Liver (tissue), 9 donors: ENCODE results near the gene CNKSR3. TPM values are rescaled to one million over a fixed set of nuclear protein-coding genes. Genes with fewer than 3 reads are reported as not detected.
A peak's percentile ranks its signal among the peaks of the same experiment; 100 is the strongest.

Experiments
- DNase-seq: peaks from one replicate; pipeline ENCODE4 v3.0.0-alpha.2; 2017; ENCODE audit warnings: low spot score
- H3K27ac ChIP-seq, 2 donors: one replicate each; pipeline ENCODE4 v1.7.0; 2013; ENCODE audit warnings: inconsistent platforms in 2 of 2, low read length in 2 of 2, control low read depth in 1 of 2, low read depth in 1 of 2, mild to moderate bottlenecking in 1 of 2
- H3K27me3 ChIP-seq, 4 donors: one replicate each; pipeline versions ENCODE4 v1.6.1 to v1.7.0; 2013; ENCODE audit warnings: low read length in 3 of 4, inconsistent platforms in 1 of 4, mild to moderate bottlenecking in 1 of 4, moderate library complexity in 1 of 4; ENCODE audit not compliant: control insufficient read depth in 4 of 4, insufficient read depth in 4 of 4
- H3K36me3 ChIP-seq, 4 donors: one replicate each; pipeline versions ENCODE4 v1.6.1 to v1.7.0; 2013; ENCODE audit warnings: low read length in 3 of 4, mild to moderate bottlenecking in 3 of 4, low read depth in 1 of 4, moderate library complexity in 1 of 4; ENCODE audit not compliant: control insufficient read depth in 4 of 4, insufficient read depth in 3 of 4
- H3K4me1 ChIP-seq, 4 donors: one replicate each; pipeline versions ENCODE4 v1.6.1 to v1.7.0; 2013; ENCODE audit warnings: low read length in 3 of 4, mild to moderate bottlenecking in 3 of 4, moderate library complexity in 1 of 4; ENCODE audit not compliant: control insufficient read depth in 4 of 4, insufficient read depth in 4 of 4
- H3K4me3 ChIP-seq, 3 donors: one replicate each; pipeline versions ENCODE4 v1.6.1 to v1.7.0; 2013; ENCODE audit warnings: low read length in 3 of 3, control low read depth in 1 of 3, low read depth in 1 of 3, mild to moderate bottlenecking in 1 of 3
- H3K9ac ChIP-seq, 2 donors: one replicate each; pipeline ENCODE4 v1.7.0; 2013; ENCODE audit warnings: low read length in 2 of 2, mild to moderate bottlenecking in 2 of 2, moderate library complexity in 2 of 2, control low read depth in 1 of 2, low read depth in 1 of 2
- H3K9me3 ChIP-seq, 4 donors: one replicate each; pipeline versions ENCODE4 v1.6.1 to v1.7.0; 2013; ENCODE audit warnings: low read length in 3 of 4; ENCODE audit not compliant: control insufficient read depth in 4 of 4
- ATF3 ChIP-seq: IDR thresholded peaks from 2 replicates; pipeline ENCODE4 v1.6.1; 2016; ENCODE audit warnings: antibody characterized with exemption
- CTCF ChIP-seq: fragments of 150-350 bp; IDR thresholded peaks from 2 replicates; pipeline ENCODE4 v1.5.1; 2017; ENCODE audit warnings: improper control_type of control experiment, low read depth, low read length; ENCODE audit not compliant: missing input control
- EGR1 ChIP-seq, 2 donors: IDR thresholded peaks; 2 replicates each; pipeline ENCODE4 v1.6.1; 2016 to 2018; ENCODE audit warnings: antibody characterized with exemption in 2 of 2, low read depth in 2 of 2
- FOXA1 ChIP-seq: IDR thresholded peaks from 2 replicates; pipeline ENCODE4 v1.6.1; 2016; ENCODE audit warnings: antibody characterized with exemption
- FOXA2 ChIP-seq: IDR thresholded peaks from 2 replicates; pipeline ENCODE4 v1.6.1; 2016; ENCODE audit warnings: antibody characterized with exemption
- HNF4A ChIP-seq, 2 donors: conservative IDR thresholded peaks; 2 replicates each; pipeline ENCODE4 v1.6.1; 2016; ENCODE audit warnings: antibody characterized with exemption in 2 of 2, mild to moderate bottlenecking in 2 of 2
- JUND ChIP-seq, 2 donors: IDR thresholded peaks; 2 replicates each; pipeline ENCODE4 v1.6.1; 2016; ENCODE audit warnings: antibody characterized with exemption in 2 of 2
- NR2F2 ChIP-seq: IDR thresholded peaks from 2 replicates; pipeline ENCODE4 v1.6.1; 2016; ENCODE audit warnings: antibody characterized with exemption
- RAD21 ChIP-seq, 2 donors: IDR thresholded peaks; 2 replicates each; pipeline ENCODE4 v1.6.1; 2016; ENCODE audit warnings: antibody characterized with exemption in 2 of 2, mild to moderate bottlenecking in 2 of 2
- REST ChIP-seq: IDR thresholded peaks from 2 replicates; pipeline ENCODE4 v1.6.1; 2016; ENCODE audit warnings: antibody characterized with exemption, mild to moderate bottlenecking
- RXRA ChIP-seq, 2 donors: IDR thresholded peaks; 2 replicates each; pipeline ENCODE4 v1.6.1; 2017 to 2018; ENCODE audit warnings: antibody characterized with exemption in 2 of 2, mild to moderate bottlenecking in 1 of 2
- SP1 ChIP-seq: IDR thresholded peaks from 2 replicates; pipeline ENCODE4 v1.6.1; 2018; ENCODE audit warnings: antibody characterized with exemption, mild to moderate bottlenecking
- TAF1 ChIP-seq: conservative IDR thresholded peaks from 2 replicates; pipeline ENCODE4 v1.6.1; 2016; ENCODE audit warnings: antibody characterized with exemption, mild to moderate bottlenecking
- ZBTB33 ChIP-seq: IDR thresholded peaks from 2 replicates; pipeline ENCODE4 v1.6.1; 2016; ENCODE audit warnings: antibody characterized with exemption
- WGBS: extraction: QIAGEN DNeasy Blood & Tissue Kit; methylation state at CpG from one replicate; pipeline ENCODE4 v1.1.7; 2013; 5-methylcytosine and 5-hydroxymethylcytosine counted together
- polyA plus RNA-seq, 2 donors: library from polyadenylated mRNA; stranded (reverse) in 1 of 2; unstranded in 1 of 2; fragments of 200-250 nt in 1 of 2; fragments of >200 nt in 1 of 2; fragmentation: Nextera tagmentation in 1 of 2; extraction: Ambion mirVana in 1 of 2; gene quantifications; one replicate each; pipeline versions ENCODE4 v1.2.1 to v1.2.3, GENCODE V29; 2013 to 2015
- total RNA-seq, 2 donors: library from RNA; depleted of rRNA; stranded (reverse); fragments of >200 nt; gene quantifications; one replicate each; pipeline ENCODE4 v1.2.3, GENCODE V29; 2014
- donor health status: healthy.
- donor health status: healthy.
- donor health status: healthy.
- donor health status: healthy.
- donor health status: healthy.

The CNKSR3 gene
- total and polyA plus RNA-seq, 4 donors = 6.4 to 22.7 (median 15.0) TPM

GRCh38 chr6:154482858-154483257 is 27.6 kb downstream of the CNKSR3 start:
- Histone ChIP-seq H3K9me3 (no peaks in the 10 kb centered on the region), H3K9ac (no peak overlapping the region), H3K27me3 (no peaks in the 10 kb centered on the region), H3K4me1 (peaks cover 6 to 31% (median 20%) of the 10 kb centered on the region in 4 donors), H3K36me3 (no peaks in the 10 kb centered on the region), H3K4me3 (no peak overlapping the region), H3K27ac (no peak overlapping the region)
- TF ChIP-seq EGR1 (IDR thresholded peaks at IDR 0.05; ENCODE audit: low read depth in 2 of 2) (no peak), NR2F2 (peak; percentile 62), RXRA (IDR thresholded peaks at IDR 0.05) (peak in 1 of 2 donors; percentile 5)
- DNase-seq = no peak
- 62% methylated on average over 4 of the region's 4 CpGs for WGBS

GRCh38 chr6:154481521-154482013 is 28.9 kb downstream of the CNKSR3 start:
- H3K4me1 ChIP-seq = peaks cover 6 to 22% (median 15%) of the 10 kb centered on the region in 4 donors
- H3K27ac ChIP-seq = no peak overlapping the region
- H3K36me3 ChIP-seq = no peaks in the 10 kb centered on the region
- TF ChIP-seq ATF3 (no peak), REST (no peak), FOXA1 (no peak), SP1 (no peak), FOXA2 (no peak), EGR1 (IDR thresholded peaks at IDR 0.05; ENCODE audit: low read depth in 2 of 2) (no peak), JUND (IDR thresholded peaks at IDR 0.05) (no peak), CTCF (no peak), RAD21 (IDR thresholded peaks at IDR 0.05) (no peak), ZBTB33 (no peak), HNF4A (conservative IDR thresholded peaks at IDR 0.05) (no peak), RXRA (IDR thresholded peaks at IDR 0.05) (no peak), TAF1 (no peak)
- H3K9ac ChIP-seq = no peak overlapping the region
- H3K27me3 ChIP-seq = no peaks in the 10 kb centered on the region
- H3K4me3 ChIP-seq = no peak overlapping the region
- no peaks in the 10 kb centered on the region for H3K9me3 ChIP-seq
- no peak for DNase-seq
- 81% methylated on average over 3 of the region's 3 CpGs for WGBS
